IMR-90 (cell line): ENCODE results near the gene POMZP3. TPM values are rescaled to one million over a fixed set of nuclear protein-coding genes. Genes with fewer than 3 reads are reported as not detected.
"Not testable (repeated sequence)": the region's sequence is repeated elsewhere in the genome, so short reads cannot be mapped to it uniquely, and the experiment has no call there.

Experiments used
- ATAC-seq: fragments of 200-7000 bp; cut with Tn5 transposase; 2 replicates; pipeline ENCODE4 v1.9.1; 2020; ENCODE audit warnings: low read depth, mild to moderate bottlenecking, moderate library complexity
- BruUV-seq: library from RNA; stranded (reverse); fragments of 400-500 nt; replicated peaks from 2 replicates; lab custom pipeline; 2021; lab: Mats Ljungman, UMichigan
- CTCF ChIA-PET: fragments of 300-600 bp; formaldehyde crosslinking; extraction: SDS; loops from one replicate; lab custom pipeline; 2021; ENCODE audit warnings: antibody characterized with exemption; lab: Yijun Ruan, JAX
- POLR2A ChIA-PET: fragments of 300-600 bp; sonication (Branson Sonifier 250); formaldehyde crosslinking; loops from one replicate; lab custom pipeline; 2022; ENCODE audit warnings: antibody characterized with exemption; ENCODE audit not compliant: unreplicated experiment; lab: Charles Lee
- DNase-seq: peaks from one replicate; pipeline ENCODE4 v3.0.0; 2013
- H2AFZ ChIP-seq: replicated peaks from 2 replicates; pipeline ENCODE3; 2013; ENCODE audit warnings: low read length, mild to moderate bottlenecking; ENCODE audit not compliant: poor library complexity
- H2AK5ac ChIP-seq: 2 replicates; pipeline ENCODE4 v1.6.1; 2013; ENCODE audit warnings: low read depth, low read length, inconsistent platforms
- H2AK9ac ChIP-seq: replicated peaks from 2 replicates; pipeline ENCODE3; 2013; ENCODE audit warnings: mild to moderate bottlenecking, low read depth, low read length, moderate library complexity; ENCODE audit not compliant: poor library complexity
- H2BK120ac ChIP-seq: 2 replicates; pipeline ENCODE4 v1.6.1; 2013; ENCODE audit warnings: low read depth, low read length, inconsistent platforms
- H2BK15ac ChIP-seq: 3 replicates; pipeline ENCODE4 v1.6.1; 2013; ENCODE audit warnings: low read depth, low read length, inconsistent platforms
- H2BK20ac ChIP-seq: 2 replicates; pipeline ENCODE4 v1.6.1; 2013; ENCODE audit warnings: low read depth, mild to moderate bottlenecking, inconsistent platforms, low read length, moderate library complexity
- H2BK5ac ChIP-seq: 2 replicates; pipeline ENCODE4 v1.6.1; 2013; ENCODE audit warnings: mild to moderate bottlenecking, low read depth, low read length, inconsistent platforms; ENCODE audit not compliant: poor library complexity, severe bottlenecking
- H3K14ac ChIP-seq: replicated peaks from 2 replicates; pipeline ENCODE4 v1.6.1; 2013; ENCODE audit warnings: low read depth, low read length, inconsistent platforms
- H3K18ac ChIP-seq: 2 replicates; pipeline ENCODE4 v1.6.1; 2013; ENCODE audit warnings: low read depth, low read length, control low read depth
- H3K23ac ChIP-seq: 2 replicates; pipeline ENCODE4 v1.6.1; 2013; ENCODE audit warnings: low read depth, low read length, inconsistent platforms
- H3K27ac ChIP-seq: 2 replicates; pipeline ENCODE4 v1.5.1; 2013; ENCODE audit warnings: mild to moderate bottlenecking, control low read depth, low read length; ENCODE audit not compliant: insufficient read depth
- H3K27me3 ChIP-seq: 2 replicates; pipeline ENCODE4 v1.6.1; 2013; ENCODE audit warnings: low read length; ENCODE audit not compliant: control insufficient read depth, insufficient read depth
- H3K36me3 ChIP-seq: 2 replicates; pipeline ENCODE4 v1.6.1; 2013; ENCODE audit warnings: low read length, mixed read lengths; ENCODE audit not compliant: control insufficient read depth, insufficient read depth
- H3K4ac ChIP-seq: 2 replicates; pipeline ENCODE4 v1.6.1; 2013; ENCODE audit warnings: low read depth, low read length, inconsistent platforms
- H3K4me1 ChIP-seq: 2 replicates; pipeline ENCODE4 v1.6.1; 2013; ENCODE audit warnings: low read length, mixed read lengths; ENCODE audit not compliant: control insufficient read depth, insufficient read depth
- H3K4me2 ChIP-seq: 2 replicates; pipeline ENCODE4 v1.6.1; 2013; ENCODE audit warnings: low read depth, mild to moderate bottlenecking, control low read depth, low read length, moderate library complexity
- H3K4me3 ChIP-seq: 2 replicates; pipeline ENCODE4 v1.5.1; 2013; ENCODE audit warnings: low read depth, mild to moderate bottlenecking, control low read depth, low read length, moderate library complexity; ENCODE audit not compliant: insufficient read depth
- H3K56ac ChIP-seq: 2 replicates; pipeline ENCODE4 v1.6.1; 2013; ENCODE audit warnings: low read length, inconsistent platforms; ENCODE audit not compliant: insufficient read depth; ENCODE audit errors: extremely low read depth
- H3K79me1 ChIP-seq, 2 experiments: 2 replicates each; pipeline ENCODE4 v1.6.1; 2013; ENCODE audit warnings: low read length in 2 of 2, inconsistent platforms in 1 of 2, low read depth in 1 of 2
- H3K9ac ChIP-seq: 2 replicates; pipeline ENCODE4 v1.6.1; 2013; ENCODE audit warnings: low read depth, low read length, control low read depth
- H3K9me1 ChIP-seq: 2 replicates; pipeline ENCODE4 v1.6.1; 2013; ENCODE audit warnings: low read length, inconsistent platforms; ENCODE audit not compliant: insufficient read depth
- H3K9me3 ChIP-seq: 2 replicates; pipeline ENCODE4 v1.6.1; 2013; ENCODE audit warnings: low read length; ENCODE audit not compliant: control insufficient read depth, insufficient read depth
- H4K20me1 ChIP-seq: 2 replicates; pipeline ENCODE4 v1.6.1; 2013; ENCODE audit warnings: low read length, inconsistent platforms; ENCODE audit not compliant: insufficient read depth
- H4K5ac ChIP-seq: 2 replicates; pipeline ENCODE4 v1.6.1; 2013; ENCODE audit warnings: mild to moderate bottlenecking, low read depth, low read length, control low read depth
- H4K8ac ChIP-seq, 2 experiments: 2 replicates each; pipeline ENCODE4 v1.6.1; 2013; ENCODE audit warnings: low read depth in 2 of 2, low read length in 2 of 2, control low read depth in 1 of 2, inconsistent platforms in 1 of 2
- H4K91ac ChIP-seq: 2 replicates; pipeline ENCODE4 v1.6.1; 2013; ENCODE audit warnings: low read depth, low read length, inconsistent platforms; ENCODE audit not compliant: insufficient read depth
- CEBPB ChIP-seq: IDR thresholded peaks from 2 replicates; pipeline ENCODE4 v1.6.1; 2012; ENCODE audit warnings: low read depth, low read length, improper control_type of control experiment
- WGBS, 2 experiments: methylation state at CpG; one replicate each; pipeline versions ENCODE4 v1.1.5 to v1.1.7; 2013; ENCODE audit warnings: missing lambda C conversion rate in 2 of 2; ENCODE audit not compliant: insufficient read length in 1 of 2; ENCODE audit errors: extremely low coverage in 2 of 2; 5-methylcytosine and 5-hydroxymethylcytosine counted together
- dilution Hi-C: fragments of 300-500 bp; cut with HindIII; formaldehyde crosslinking; loops from one replicate; pipeline ENCODE4 v1.14.3; 2018; ENCODE audit warnings: low sequenced_read_pairs; ENCODE audit not compliant: unreplicated experiment
- in situ Hi-C: fragments of 300-500 bp; cut with MboI; formaldehyde crosslinking; loops from 3 replicates; pipeline ENCODE4 v1.14.3; 2019; ENCODE audit warnings: low sequenced_read_pairs, inconsistent platforms, mixed read lengths
- intact Hi-C: fragments of 100-400 bp; cut with micrococcal nuclease; formaldehyde crosslinking; loops from 2 replicates; pipeline ENCODE4 v1.10.0; 2022
- polyA plus RNA-seq, 3 experiments: library from polyadenylated mRNA; depleted of rRNA; stranded (reverse); fragments of >200 nt; gene quantifications; 2 replicates each; pipeline ENCODE4 v1.2.3, GENCODE V29; 2012; ENCODE audit warnings: low replicate concordance in 1 of 3
- total RNA-seq: library from RNA; depleted of rRNA; stranded (reverse); fragments of >200 nt; gene quantifications from 2 replicates; pipeline ENCODE4 v1.2.3, GENCODE V29; 2012

The POMZP3 gene
- total and polyA plus RNA-seq, 2 of the 4 experiments (the other 2 are of a cell fraction): 1.4 to 4.8 TPM

DNA sequence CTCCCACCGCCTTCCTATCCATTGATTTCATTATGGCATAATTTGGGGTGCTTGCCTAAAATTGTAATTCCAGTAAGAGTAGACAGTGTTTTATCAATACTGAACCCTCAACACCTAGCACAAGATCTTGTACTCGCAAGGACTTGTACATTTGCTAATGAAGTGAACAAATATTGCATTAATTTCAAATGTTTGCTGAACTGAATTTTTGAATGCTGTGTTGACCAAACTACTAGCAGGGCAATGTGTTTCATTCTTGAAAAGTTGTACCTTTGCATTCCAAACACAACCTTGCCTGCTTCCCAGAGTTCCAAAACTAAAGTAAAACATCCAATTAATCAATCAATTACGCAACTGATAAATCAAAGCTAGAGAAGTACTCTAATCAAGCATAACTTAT, 26.4 kb downstream of the POMZP3 start:
- H3K27me3 ChIP-seq, CTCF ChIA-PET, H2BK5ac ChIP-seq, H3K23ac ChIP-seq, BruUV-seq, H3K18ac ChIP-seq, H3K4me2 ChIP-seq, POLR2A ChIA-PET, DNase-seq, ATAC-seq, H3K9me1 ChIP-seq, H3K79me1 ChIP-seq, H3K36me3 ChIP-seq, H2BK15ac ChIP-seq, H4K91ac ChIP-seq, H3K9me3 ChIP-seq, H4K20me1 ChIP-seq, dilution Hi-C loops, H2BK120ac ChIP-seq, H3K4me1 ChIP-seq, H3K14ac ChIP-seq, H2BK20ac ChIP-seq, intact Hi-C loops, H2AK5ac ChIP-seq, H2AFZ ChIP-seq, H4K5ac ChIP-seq, H3K56ac ChIP-seq, H4K8ac ChIP-seq, H3K27ac ChIP-seq, H3K4ac ChIP-seq, H3K9ac ChIP-seq, H3K4me3 ChIP-seq, in situ Hi-C loops, H2AK9ac ChIP-seq: not testable (repeated sequence)
- TF ChIP-seq CEBPB: peak; percentile 32; the same call in 1 of the 2 replicates
- no CpG with 5 or more reads among the region's 3 CpGs for WGBS, 2 experiments

DNA sequence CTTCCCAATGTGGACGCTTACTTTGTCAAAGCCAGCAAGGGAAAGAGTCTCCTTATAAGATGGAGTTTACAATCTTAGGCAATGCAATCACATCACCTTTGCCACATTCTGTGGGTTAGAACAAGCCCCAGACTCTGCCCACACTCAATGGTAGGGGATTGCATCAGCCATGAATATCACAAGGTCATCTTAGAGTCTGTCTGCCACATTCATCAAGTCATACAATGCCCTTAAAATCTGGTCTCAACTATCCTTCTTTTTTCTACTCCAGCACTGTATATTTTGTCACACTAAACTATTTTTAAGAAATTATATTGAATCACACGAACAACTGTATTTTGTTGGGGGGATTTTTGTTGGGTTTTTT, 27.0 kb downstream of the POMZP3 start:
- H2AK9ac ChIP-seq, DNase-seq, H3K4ac ChIP-seq, H3K27me3 ChIP-seq, H3K18ac ChIP-seq, H4K5ac ChIP-seq, H3K9me1 ChIP-seq, H3K9ac ChIP-seq, H2AFZ ChIP-seq, H3K14ac ChIP-seq, H4K8ac ChIP-seq, H3K27ac ChIP-seq, H2BK120ac ChIP-seq, dilution Hi-C loops, H3K79me1 ChIP-seq, H3K9me3 ChIP-seq, H3K56ac ChIP-seq, H4K20me1 ChIP-seq, H2BK15ac ChIP-seq, BruUV-seq, H2BK20ac ChIP-seq, POLR2A ChIA-PET, intact Hi-C loops, H3K4me2 ChIP-seq, in situ Hi-C loops, CTCF ChIA-PET, H4K91ac ChIP-seq, H3K4me3 ChIP-seq, H2BK5ac ChIP-seq, H3K36me3 ChIP-seq, H2AK5ac ChIP-seq, H3K23ac ChIP-seq, H3K4me1 ChIP-seq: not testable (repeated sequence)
- WGBS, 2 experiments: no CpG with 5 or more reads among the region's 2 CpGs
- peak; percentile 42; the same call in 1 of the 2 replicates for ATAC-seq
